ENCODE results near the gene PRND.
"Not testable (repeated sequence)": the region's sequence is repeated elsewhere in the genome, so short reads cannot be mapped to it uniquely, and the experiment has no call there.

PRND gene

DNA sequence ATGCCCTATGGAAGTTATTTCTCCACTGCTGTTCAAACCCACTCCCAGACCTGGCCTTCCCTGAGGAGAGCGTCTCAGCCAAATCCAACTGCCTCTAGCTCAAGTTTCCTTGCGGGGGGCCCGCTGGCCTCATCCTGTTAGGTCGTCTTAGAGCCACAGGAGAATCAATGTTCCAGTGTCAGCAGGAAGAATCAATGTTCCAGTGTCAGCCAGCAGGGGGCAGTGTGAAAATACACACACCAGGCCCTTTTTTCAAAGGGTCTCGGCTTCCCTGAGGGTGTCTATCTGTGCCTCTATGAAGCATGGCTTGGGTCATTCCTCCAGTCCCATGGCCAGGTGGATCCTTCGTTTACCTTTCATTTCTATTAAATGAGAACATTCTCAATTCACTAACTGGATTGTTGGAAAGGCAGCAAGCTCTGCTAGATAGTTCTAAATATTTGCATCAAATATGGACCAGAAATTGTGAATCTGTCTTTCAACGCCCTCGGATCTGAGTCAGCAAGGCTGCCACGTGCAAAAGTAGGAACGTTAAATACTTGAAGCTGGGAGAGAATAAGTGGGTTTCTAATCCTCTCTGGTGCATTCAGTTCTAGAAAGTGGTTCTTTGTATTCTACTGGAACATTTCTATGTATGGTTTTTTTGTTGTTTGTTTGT, 19.2 kb downstream of the PRND start:
- DNase-seq = no peak

GRCh38 chr20:4748847-4749246, 27.1 kb downstream of the PRND start:
- no peak for DNase-seq

DNA sequence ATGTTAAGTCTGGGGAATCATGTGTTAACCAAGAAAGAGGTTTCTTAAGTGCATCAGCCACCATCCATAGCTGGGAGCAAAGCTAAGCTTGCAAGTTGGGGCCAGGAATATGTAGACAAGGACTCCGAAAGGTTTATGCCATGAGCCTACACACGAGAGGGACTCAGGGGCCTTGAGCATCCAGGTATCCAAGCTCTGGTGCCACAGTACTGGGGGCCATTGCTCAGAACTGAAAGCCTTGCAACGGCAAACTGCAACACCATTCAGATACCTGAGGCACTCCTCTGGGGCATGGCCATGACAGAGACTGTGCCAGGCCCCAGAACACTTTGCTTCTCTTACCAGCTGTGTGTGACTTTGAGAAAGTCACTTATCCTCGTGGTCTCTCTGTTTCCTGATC, 27.6 kb downstream of the PRND start:
- no peak for DNase-seq

- DNase-seq = no peak
These were observed 28.7 kb downstream of the PRND start for GRCh38 chr20:4750381-4750780.

GRCh38 chr20:4759100-4759884, 37.6 kb downstream of the PRND start:
- DNase-seq = not testable (repeated sequence)

DNA sequence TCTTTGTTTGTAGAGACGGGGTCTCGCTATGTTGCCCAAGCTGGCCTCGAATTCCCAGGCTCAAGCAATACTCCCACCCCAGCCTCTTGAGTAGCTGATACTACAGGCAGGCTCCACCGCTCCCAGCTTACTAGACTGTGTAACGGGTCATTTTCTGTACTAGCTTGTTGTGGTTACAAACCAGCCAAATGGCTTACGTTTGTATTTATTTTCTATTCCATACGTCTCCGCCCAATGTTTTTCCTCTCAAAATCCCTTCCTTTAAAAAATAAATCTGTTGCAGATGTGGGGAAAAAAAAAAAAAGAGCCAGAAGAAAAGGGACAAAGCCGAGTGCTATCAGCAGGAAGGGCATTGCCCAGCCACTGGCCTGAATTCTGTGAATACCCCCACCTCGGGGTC, 41.6 kb downstream of the PRND start:
- no peak for DNase-seq

GRCh38 chr20:4763723-4764510, 42.2 kb downstream of the PRND start:
- no peak for DNase-seq

DNA sequence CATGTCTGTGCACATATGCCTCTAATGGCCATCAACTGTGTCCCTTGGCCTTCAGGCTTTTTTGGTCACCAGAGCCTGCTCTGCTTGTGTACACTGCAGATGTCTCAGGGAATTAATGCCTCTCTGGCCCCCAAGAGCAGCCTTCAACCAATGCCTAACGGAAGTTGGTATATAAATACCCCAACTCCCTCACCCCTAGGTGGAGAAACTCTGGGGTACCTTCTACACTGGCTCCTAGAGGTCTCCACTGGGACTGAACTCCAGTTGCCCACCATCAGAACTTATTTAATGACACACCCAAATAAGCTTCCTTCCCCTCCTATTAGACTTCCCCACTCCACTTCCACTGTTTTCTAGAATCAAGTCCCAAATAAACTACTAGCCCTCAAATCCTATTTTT, 43.1 kb downstream of the PRND start:
- DNase-seq = no peak

GRCh38 chr20:4765681-4766080, 44.0 kb downstream of the PRND start:
- no peak for DNase-seq

GRCh38 chr20:4766631-4767030, 44.9 kb downstream of the PRND start:
- DNase-seq = no peak

- DNase-seq = no peak
These were observed 45.4 kb downstream of the PRND start for GRCh38 chr20:4767084-4767483.

DNA sequence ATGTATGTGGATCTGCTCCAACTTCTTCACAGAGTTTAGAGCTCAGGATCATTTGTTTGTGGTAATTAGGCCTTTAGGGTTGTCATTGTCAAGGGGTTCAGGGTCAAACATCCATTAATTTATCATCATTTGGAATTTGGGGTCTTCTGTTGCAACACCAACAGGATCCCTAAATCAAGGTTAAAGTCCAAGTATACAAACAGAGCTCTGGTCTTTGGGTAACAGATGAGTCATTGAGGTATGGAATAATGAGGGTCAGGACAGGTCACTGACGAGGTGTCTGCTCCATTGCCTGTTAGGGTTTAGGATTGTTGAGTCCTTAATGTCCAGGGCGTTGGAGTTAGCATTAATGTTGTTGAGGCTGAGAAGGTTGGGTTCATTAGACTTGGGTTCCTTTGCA, 47.6 kb downstream of the PRND start:
- no peak for DNase-seq

DNA sequence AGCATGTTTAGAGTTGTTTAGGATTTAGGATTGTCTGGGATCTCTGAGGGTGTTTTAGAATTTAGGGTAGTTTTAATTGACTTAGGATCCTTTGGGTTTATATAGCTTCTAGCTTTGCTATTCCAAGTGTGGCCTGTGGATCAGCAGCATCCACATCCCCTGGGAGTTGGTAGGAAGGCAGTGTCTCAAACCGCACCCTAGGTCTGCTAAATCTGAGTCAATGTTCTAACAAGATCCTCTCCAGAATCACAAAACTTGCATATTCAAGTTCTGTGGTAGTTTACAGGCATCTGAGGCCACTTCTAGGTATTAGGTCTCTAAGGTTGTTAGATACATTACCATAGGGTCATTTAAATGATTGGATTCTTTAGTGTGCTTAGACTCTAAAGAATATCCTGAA, 48.3 kb downstream of the PRND start:
- no peak for DNase-seq

GRCh38 chr20:4771004-4771403, 49.3 kb downstream of the PRND start:
- DNase-seq = no peak

DNA sequence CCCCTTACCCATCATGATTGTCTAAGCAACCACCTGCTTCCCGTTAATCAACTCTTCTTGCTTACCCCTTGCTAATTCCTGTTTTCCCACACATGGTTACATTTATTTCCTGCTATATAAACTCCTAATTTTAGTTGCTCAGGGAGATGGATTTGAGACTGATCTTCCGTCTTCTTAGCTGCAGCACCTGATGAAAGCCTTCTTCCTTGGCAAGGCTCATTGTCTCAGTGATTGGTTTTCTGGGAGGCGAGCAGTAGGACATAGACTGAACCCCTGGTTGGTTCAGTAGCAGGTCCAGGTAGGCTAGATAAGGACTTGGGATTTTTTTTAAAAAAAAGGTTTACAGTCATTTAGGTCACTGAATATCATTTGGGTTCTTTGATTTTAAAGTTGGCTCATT, 50.4 kb downstream of the PRND start:
- DNase-seq = no peak

GRCh38 chr20:4773014-4773413, 51.3 kb downstream of the PRND start:
- not testable (repeated sequence) for DNase-seq

- no peak for DNase-seq
These were observed 52.0 kb downstream of the PRND start for GRCh38 chr20:4773736-4774135.

- DNase-seq = no peak
These were observed 52.5 kb downstream of the PRND start for GRCh38 chr20:4774207-4774606.

DNA sequence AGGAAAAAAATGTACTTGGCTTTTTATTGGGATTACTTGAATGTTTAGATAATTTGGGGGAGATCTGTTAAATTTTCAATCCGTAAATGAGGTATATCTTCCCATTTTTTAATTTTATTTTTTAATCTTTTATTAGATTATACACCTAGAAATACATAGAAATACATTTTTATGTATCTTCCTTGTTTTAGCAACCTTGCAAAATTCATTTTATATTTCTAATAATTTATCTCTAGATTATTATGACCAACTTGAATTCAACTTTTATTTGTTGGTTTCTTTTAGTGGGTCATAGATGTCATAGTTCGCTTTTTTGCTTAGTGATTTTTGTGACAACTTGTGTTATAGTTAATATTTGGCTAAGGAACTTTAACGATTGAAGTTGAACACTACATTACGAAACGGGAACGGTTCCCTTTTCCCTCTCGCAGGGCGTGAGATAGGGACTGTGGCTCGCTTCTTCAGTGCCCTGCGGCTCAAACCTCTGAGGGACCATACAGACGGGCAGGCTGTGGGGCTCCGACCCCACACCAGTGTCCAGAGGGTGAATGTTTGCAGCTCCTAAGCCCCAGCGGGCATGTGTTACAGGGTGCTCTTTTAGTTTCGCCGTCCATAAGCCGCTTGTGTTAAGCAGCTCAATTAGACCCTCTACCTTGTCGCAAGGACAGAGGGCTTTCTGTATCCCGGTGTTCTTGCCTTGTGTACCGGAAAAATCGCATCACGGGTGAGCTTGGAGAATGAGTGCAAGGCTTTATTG, 53.8 kb downstream of the PRND start:
- DNase-seq = no peak

GRCh38 chr20:4776079-4776630, 54.4 kb downstream of the PRND start:
- no peak for DNase-seq
